DMS53 treated with DMSO at 0.1 percent for 48 hours (cell line): ENCODE measurements around the gene TEAD4.
"Not testable (repeated sequence)": the region's sequence is repeated elsewhere in the genome, so short reads cannot be mapped to it uniquely, and the experiment has no call there.

ENCODE experiments used
- DNase-seq: peaks from one replicate; lab custom pipeline; 2025; ENCODE audit not compliant: unreplicated experiment; lab: John Stamatoyannopoulos, UW

The TEAD4 gene

DNA sequence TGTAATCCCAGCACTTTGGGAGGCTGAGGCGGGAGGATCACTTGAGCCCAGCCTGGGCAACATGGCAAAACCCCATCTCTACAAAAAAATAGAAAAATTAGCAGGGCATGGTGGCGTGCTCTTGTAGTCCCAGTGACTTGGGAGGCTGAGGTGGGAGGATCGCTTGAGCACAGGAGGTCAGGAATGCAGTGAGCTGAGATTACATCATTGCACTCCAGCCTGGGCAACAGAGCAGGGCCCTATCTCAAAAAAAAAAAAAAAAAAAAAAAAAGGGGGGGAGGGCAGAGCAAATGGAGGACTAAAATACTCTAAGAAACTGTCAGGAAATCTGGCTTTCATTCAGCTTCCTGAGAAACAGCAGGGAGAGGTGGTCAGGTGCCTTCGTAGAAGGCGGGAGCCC, 86.3 kb downstream of the TEAD4 start:
- DNase-seq: no peak

DNA sequence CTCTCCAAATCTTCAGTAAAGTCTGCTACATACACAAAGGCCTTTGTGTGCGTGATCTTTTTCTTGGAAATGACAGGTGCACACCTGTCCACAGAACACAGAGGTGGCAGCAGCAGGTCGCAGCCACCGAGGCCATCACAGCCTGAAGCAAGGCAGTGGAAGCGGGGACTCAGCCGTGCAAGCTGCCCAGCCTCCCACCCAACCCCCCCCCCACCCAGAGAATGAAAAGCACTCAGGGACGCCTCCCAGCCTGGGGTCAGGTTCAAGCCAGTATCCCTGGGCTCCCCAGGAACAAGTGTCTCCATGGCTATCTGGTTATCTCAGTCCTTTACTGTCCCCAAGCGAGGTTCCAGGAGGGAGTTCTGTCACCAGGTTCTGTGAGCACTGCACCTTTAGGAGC, 86.8 kb downstream of the TEAD4 start:
- no peak for DNase-seq

DNA sequence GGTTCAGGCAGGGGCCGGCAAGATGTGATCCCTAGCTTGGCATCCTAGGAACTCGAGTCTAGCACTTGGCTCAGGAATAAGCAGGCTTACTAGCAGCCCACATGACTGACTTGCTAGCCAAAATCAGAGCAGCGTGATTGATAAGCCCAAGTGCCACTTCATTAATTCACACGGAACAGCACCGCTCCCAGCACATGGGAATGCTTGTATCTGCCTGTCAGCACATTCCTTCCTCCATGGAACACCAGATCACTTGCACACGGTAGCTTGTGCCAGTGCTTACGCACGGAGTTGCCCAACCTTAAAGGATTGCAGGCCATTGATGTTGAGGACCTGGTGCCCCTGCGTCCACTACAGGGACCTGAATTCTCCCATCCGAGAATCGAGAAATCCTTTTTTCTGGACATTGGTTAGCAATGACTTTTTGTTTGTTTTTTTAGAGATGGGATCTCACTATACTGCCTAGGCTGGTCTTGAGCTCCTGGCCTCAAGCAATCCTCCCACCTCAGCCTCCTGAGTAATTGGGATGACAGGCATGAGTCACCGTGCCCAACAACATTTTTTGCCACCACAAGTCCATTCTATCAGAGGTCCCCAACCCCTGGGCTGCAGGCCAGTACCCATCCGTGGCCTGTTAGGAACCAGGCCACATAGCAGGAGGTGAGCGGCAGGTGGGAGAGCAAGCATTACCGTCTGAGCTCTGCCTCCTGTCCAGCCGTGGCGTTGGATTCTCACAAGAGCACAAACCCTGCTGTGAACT, 87.4 kb downstream of the TEAD4 start:
- no peak for DNase-seq

DNA sequence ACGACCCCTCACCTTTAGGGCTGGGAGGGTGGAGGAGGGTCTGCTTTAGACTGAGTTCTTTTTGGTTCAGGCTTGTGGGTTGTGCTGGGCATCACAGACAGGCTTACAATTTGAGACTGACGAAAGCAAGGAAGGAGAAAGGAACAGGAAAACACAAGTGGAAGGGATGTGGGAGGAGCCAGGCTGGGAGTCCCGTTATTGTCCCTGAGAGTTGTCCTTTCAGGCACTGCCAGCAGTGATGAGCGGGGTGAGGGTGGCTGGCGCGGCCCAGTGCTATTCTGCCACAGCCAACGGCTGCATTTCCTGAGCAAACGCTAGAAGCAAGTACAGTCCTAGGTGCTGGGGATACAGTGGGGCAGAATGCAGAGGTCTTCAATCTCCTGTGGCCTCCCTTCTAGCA, 88.8 kb downstream of the TEAD4 start:
- no peak for DNase-seq

DNA sequence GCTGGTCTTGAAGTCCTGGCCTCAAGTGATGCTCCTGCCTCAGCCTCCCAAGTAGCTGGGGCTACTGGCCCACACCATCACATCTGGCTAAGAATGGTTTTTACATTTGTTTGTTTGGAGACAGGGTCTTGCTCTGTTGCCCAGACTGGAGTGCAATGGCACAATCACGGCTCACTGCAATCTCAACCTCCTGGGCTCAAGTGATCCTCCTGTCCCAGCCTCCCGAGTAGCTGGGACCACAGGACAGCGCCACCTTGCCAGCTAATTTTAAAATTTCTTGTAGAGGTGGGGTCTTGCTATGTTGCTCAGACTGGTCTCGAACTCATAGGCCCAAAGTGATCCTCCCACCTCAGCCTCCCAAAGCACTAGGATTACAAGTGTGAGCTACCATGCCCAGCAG, 89.3 kb downstream of the TEAD4 start:
- DNase-seq: no peak

DNA sequence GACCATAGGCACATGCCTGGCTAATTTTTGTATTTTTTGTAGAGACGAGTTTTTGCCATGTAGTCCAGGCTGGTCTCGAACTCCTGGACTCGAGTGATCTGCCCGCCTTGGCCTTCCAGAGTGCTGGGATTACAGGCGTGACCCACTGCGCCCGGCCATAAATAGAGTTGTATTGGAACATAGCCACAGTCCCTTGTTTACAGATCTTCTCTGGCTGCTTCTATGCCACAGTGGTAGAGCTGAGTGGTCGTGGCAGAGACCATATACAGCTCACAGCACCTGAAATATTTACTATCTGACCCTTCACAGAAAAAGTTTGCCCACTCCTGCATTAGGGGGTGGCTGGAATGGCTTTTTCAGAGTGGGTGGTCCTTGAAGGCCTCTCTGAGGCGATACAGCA, 90.0 kb downstream of the TEAD4 start:
- DNase-seq: no peak

DNA sequence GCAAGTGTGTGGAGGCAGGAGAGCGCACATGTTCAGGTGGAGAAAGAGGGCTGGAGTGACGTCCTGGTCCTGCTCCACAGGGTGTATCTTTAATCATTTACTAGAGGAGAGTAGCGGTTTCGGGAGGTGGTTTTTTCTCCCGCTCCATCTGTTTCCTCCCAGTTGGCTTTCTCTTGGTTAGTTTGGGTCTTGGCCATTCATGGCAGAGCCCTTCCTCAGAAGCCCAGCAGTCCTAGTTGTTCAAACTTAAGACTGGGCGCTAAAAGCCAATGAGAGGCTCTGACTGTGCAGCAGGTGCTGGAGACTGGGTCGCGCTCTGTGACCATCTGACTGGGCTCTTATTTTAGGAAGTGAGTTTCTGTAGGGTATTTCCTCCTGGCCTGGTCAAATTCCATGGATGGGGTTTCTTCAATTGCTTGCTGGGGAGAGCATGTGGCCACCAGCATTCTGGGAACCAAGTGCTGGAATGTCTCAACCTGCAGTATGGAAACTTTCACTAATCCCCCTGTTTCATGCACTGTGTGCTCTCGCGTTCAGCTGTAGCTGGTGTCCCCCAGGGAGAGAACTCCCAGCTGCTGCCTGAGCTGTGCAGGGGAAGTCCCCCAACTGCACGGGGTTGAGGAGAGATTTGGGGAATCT, 90.5 kb downstream of the TEAD4 start:
- DNase-seq: peak; percentile 52

DNA sequence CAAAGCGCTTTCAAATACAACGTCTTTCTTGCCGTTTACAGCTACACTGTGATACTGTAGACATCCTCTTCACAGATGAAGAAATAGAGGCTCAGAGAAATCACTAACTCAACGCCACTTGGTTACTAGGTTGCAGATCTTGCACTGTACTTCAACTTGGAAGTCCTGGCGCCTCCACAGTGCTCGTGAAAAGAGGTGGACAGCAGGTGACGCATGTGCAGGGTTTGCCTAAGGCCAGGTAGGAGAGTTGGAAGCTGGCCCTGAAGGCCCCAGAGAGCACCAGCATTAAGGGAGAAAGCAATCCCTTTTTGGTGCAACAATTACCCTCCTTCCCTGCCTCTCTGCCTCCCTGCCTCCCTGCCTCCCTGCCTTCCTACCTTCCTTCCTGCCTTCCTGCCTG, 95.2 kb downstream of the TEAD4 start:
- no peak for DNase-seq

DNA sequence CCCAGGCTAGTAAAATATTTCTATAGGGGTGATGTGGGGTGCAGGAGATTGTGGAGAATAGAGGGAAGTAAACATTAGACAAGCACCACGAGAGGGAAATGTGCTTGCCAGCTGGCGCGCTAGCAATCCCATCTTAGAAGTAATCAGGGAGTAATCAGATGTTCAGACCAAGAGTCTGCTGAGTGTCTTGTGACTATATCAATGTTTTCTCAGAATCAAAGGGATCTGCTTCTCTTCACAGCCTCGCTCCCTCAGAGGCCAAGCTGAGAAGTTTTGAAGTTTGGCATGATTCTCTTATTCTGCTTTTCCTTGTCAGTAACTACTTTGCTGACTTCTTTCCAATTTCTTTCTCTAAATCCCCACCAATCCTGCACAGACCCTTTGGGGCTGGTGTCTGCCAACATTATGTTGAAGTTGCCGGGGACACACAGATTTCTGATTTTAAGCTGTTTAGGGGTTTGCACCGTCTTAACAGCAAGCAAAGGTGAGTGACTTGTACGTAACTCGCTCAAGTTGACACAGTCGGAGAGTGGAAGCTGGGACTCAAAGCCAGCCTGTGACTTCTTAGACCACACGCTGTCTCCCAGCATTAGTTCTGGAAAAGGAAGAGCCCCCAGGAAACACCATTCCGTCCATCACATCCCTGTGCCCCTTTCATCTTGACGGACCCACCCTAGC, 96.0 kb downstream of the TEAD4 start:
- DNase-seq: no peak

DNA sequence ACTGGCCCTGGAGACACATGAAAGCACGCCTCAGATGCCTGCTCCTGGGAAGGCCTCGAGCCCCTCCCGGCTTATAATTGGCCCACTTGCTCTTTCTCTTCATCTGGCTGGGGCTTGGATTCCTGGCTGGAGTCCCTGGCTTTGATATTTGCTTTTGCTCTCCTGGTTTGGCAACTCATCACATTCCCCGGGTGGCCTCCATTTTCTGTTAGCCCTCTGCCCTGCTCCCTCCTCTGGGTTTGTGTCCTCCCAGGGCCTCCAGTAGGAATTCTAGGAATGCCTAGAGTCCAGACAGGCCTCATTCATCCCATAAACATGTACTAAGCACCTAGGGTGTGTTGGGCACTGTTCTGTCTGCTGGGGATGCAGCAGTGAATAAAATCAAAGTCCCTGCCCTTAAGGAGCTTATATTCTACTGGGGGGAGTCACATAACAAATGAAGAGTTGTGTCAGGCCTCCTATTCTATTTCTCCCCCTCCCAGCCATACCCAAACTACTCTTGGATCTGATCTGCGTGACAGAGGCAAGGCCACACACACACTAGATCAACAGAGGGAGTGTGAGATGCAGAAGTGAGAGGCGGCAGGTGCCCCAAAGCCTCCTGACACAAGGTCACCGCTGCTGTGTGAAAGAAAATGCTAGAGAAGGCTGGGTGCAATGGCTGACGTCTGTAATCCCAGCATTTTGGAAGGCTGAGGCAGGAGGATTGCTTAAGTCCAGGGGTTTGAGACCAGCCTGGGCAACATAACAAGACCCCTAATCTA, 96.7 kb downstream of the TEAD4 start:
- DNase-seq: no peak

DNA sequence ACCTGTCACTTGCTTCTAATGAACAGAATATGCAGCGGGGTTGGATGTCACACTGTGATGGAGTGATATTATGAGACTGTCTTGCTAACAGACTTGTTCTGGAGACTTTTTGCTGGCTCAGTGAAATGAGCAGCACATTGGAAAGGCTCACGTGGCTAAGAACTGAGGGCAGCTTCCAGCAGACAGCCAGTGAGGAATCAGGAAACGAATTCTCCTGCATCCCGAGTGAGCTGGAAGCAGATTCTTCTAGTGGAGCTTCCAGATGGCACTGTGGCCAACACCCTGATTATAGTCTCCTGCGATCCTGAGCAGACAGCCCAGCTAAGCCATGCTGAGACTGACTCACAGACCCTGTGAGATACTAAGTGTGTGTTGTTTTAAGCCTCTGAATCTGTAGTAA, 101.9 kb downstream of the TEAD4 start:
- DNase-seq: no peak

DNA sequence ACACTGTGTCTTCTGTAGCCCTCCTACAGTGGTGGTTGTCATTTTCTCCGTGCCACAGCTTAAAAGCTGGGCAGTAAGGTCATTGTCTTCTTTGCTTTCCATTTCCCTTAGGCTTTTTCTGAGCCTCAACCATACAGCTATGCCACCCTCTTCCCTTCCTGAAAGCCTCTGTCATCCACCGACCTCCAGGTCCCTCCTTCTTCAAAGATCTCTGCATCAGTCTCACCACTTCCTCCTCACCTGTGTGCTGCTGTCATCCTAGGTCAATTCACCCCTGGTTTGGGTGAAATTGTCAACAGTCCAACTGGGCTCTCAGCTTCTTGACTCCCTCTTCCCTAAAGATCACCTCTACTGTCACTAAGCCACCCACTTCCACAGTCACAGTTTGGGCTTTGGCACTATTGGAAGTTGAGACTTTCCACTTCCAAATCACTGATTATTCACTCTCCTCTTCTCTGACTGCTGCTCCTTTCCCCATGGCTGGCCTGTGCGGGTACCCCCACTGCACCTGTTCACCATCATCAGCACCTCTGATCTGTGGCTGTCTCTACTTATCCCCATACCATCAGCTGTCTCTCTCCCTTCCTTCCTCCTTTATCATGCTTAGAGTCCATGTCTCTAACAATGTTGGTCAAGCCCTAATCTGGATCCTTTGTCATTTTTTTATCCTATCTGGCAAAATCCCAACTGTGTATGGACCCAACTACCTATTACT, 102.5 kb downstream of the TEAD4 start:
- no peak for DNase-seq

DNA sequence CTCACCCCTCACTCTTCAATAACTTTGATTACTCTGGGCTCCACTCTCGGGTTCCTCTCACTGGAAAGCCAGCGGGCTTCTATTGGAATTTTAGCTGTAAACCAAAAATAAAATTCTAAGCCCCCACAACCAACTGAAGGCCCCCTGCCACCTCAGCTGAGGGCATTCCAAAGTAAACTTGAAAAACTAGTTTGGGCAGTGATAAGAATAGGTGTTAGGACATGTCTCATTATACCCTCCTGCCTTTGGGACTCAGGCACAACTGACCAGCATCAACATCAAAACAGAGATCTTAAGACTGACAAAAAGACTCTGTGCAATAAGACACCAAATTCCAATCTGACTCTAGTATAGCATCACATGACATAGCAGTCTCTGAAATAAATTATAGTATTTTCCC, 106.1 kb downstream of the TEAD4 start:
- no peak for DNase-seq

DNA sequence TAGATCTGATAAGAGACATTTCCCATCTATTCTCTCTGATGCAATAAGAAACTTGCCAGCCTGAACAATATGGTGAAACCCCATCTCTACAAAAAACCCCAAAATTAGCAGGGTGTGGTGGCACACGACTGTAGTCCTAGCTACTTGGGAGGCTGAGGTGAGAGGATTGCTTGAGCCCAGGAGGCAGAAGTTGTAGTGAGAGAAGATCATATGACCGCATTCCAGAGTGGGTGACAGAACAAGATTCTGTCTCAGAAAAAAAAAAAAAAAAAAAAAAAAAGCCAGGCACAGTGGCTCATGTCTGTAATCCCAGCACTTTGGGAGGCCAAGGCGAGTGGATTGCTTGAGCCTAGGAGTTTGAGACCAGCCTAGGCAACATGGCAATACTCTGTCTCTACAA, 106.6 kb downstream of the TEAD4 start:
- not testable (repeated sequence) for DNase-seq

DNA sequence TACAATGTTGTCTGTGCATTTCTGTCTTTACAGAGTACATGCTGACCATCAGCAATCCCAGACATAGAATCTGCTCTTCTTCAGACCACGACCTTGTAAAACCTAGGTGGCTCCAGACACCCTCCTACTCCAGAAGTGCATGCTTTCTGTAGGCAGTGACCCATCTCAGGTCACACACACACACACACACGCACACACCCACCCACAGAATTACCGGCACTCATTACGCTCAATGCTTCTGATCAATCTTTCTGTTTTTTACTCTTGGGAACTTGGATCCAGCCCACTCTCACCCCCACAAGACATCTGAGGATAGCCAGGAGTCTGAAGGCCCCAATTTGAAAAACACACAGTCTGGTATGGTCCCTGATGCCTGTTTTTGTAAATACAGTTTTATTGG, 110.5 kb downstream of the TEAD4 start:
- no peak for DNase-seq

DNA sequence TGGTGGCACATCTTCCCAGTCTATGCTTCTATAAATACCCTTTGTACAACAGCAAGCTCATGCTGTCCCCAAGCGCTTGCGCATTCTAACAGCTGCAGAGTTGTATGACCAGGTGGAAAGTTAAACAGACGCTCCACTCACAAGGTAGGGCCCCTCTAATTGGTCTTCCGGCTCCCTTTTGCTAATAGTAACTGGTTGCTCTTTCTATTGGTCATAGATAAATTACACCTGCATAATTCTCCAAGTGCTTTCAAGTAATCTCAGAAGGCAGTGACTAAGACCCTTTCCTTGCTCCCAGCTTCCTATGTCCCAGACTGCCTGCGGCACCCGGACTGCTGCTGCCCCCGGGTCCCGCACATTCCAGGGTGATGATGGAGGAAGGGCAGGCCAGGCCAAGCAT, 111.9 kb downstream of the TEAD4 start:
- no peak for DNase-seq

DNA sequence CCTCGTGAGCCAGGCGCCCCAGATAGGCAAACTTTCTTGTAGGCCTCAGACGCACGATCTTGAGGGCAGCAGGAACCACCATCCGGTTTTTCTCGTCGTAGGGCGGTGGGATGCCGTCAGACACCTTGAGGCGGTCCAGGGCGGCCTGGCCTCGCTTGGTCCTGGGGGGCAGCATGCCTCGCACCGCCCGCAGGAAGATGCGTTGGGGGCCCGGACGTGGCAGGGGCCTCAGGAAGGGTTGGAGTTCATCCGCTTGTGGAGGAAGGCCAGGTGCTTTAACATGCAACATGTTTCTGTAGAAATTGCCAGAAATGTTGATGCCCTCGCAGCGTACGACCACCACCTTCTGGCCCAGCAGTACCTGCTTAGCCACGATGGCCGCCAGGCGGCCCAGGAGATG, 112.5 kb downstream of the TEAD4 start:
- no peak for DNase-seq

DNA sequence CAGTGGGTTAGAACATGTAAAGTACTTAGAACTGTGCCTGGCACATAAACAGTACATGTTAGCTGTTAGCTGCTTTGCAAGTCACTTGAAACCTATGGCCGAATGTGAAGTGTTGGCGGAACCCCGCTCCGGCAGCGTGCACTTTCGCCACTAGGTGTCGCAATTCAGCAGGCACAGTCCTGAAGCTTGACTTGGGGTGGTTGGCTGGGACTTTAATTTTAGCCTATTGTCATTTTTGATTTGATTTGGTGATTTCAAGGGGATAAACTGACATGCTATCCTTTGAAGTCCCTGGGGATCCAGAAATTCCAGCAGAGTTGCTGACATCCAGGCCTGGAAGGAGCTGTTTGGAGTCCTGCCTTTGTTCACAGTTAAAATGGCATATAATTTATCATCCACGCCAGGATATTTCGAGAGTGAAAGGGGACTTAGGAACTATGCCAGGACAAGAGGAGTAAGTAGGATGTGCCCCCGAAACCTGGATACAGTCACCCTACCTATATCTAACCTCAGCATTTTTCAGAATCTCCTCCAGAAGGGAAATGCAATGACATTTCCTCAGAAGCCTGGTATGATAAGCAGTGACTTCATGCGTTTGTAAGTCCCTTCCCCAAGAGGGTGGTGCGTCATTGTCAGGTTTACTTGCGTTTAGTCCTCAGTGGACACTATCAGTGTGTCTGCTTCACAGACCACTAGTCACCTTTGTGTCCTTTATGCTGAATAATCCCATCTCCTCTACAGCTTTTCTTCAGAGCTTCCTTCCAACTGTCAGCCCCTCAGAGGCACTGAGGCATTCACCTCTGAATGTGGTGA, 114.4 kb downstream of the TEAD4 start:
- peak; percentile 95 for DNase-seq

DNA sequence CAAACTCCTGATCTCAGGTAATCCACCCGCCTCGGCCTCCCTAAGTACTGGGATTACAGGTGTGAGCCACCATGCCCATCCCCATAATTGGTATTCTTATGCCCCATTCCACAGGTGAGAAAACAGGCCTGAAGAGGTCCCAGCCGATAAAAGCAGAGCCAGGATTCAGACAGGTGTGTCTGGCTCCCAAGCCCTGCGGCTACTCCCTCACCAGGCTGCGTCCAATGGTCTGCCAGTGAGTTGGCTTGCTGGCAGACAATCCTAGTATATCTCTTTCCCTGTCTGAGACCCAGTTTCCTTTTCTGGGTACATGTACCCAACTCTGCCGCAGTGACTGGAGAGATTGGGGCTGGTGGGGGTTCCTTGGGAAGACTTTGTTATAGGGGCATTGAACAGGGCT, 116.1 kb downstream of the TEAD4 start:
- DNase-seq: no peak
